ENCODE data around the gene NOX3.

DNA sequence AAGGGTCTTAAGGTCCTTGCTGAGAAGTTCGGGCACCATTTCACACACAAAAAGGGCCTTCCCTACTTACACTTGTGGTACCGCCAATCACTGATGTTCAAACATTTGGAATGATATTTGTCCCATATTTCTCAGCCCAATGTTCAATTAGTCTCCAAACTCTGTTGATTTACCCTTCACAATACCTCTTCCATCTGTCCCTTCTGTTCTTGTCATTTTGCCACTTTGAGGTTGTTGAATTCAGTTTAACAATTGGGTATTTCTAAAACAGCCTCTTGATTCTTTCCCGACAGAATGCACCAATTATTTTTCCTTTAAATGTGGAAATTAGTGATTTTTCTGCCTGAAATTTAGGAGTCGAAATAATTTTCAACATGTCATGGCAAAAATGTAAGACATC is 46.2 kb downstream of the NOX3 start:
- TF ChIP-seq, protein P1, sequence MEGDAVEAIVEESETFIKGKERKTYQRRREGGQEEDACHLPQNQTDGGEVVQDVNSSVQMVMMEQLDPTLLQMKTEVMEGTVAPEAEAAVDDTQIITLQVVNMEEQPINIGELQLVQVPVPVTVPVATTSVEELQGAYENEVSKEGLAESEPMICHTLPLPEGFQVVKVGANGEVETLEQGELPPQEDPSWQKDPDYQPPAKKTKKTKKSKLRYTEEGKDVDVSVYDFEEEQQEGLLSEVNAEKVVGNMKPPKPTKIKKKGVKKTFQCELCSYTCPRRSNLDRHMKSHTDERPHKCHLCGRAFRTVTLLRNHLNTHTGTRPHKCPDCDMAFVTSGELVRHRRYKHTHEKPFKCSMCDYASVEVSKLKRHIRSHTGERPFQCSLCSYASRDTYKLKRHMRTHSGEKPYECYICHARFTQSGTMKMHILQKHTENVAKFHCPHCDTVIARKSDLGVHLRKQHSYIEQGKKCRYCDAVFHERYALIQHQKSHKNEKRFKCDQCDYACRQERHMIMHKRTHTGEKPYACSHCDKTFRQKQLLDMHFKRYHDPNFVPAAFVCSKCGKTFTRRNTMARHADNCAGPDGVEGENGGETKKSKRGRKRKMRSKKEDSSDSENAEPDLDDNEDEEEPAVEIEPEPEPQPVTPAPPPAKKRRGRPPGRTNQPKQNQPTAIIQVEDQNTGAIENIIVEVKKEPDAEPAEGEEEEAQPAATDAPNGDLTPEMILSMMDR (IDR thresholded peaks at IDR 0.05) = no peak
- TF ChIP-seq POLR2A (IDR thresholded peaks at IDR 0.05) = no peak
- TF ChIP-seq POLR2AphosphoS5 (IDR thresholded peaks at IDR 0.05) = no peak
- TF ChIP-seq EP300 (IDR thresholded peaks at IDR 0.05) = no peak

Measured in upper lobe of left lung (tissue), 4 donors.